ENCODE measurements around the gene FAM20C.
"Not testable (repeated sequence)": the region's sequence is repeated elsewhere in the genome, so short reads cannot be mapped to it uniquely, and the experiment has no call there.

The FAM20C gene

DNA sequence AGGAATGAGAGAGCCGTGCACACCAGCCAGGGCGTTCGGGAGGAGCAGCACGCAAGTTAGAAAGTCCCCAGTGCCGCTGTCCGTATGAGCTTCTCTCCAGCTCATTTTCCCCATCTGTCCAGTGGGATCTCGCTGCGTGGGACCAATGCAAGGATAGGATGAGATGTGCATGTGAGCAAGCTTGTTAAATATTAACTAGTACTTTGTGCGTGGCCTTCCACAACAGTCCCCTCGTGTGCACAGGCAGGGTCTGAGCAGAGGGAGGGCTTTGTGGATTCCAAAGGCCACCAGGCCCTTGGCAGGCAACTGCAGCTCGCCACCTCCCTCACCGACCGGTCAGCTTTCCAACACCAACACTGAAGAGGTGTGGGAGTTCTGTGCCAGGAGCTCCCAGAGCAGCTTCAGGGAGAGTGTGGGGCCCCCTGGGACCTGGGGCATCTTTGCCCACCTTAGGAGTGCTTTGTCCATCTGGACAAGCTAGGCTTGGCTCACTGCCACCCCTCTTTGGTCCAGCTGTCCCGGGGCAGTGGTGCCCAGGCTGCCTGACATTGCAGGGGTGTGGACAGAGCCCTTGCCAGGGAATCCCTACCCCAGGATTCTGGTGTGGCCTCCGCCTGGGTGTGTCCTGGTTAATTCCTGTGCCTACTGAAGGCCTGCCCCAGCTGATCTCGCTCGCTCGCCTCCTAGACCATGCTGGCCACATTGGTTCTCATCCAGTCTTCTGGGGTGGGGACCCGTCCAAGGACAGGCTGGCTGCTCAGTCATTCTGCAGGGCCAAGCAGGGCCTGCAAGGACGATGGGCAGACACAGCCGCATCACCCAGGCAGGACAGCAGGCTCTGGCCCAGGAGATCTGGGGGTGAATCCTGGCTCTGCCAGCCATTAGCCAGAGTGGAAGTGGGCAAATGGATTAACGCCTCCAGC, 5.3 kb downstream of the FAM20C start:
- no peaks in the 10 kb centered on the region for H3K27me3 ChIP-seq (replicated peaks; ENCODE audit: control insufficient read depth, insufficient read depth, low read length)
- no peak for DNase-seq (ENCODE audit: low read depth)
- no peaks in the 10 kb centered on the region for H3K9me3 ChIP-seq (ENCODE audit: control insufficient read depth, low read length)
- H3K4me1 ChIP-seq (ENCODE audit: control insufficient read depth, insufficient read depth, low read length): peaks cover 22% of the 10 kb centered on the region
- H3K36me3 ChIP-seq (ENCODE audit: control insufficient read depth, insufficient read depth, low read length, severe bottlenecking): peaks cover 74% of the 10 kb centered on the region
- H3K9ac ChIP-seq (ENCODE audit: low read length): peak overlapping the region; percentile 47
- no peak overlapping the region for H3K4me3 ChIP-seq (ENCODE audit: low read length)

- no peak for DNase-seq (ENCODE audit: low read depth)
- Histone ChIP-seq H3K9ac (ENCODE audit: low read length) (no peak overlapping the region), H3K4me3 (ENCODE audit: low read length) (no peak overlapping the region), H3K4me1 (ENCODE audit: control insufficient read depth, insufficient read depth, low read length) (peaks cover 22% of the 10 kb centered on the region), H3K36me3 (ENCODE audit: control insufficient read depth, insufficient read depth, low read length, severe bottlenecking) (peaks cover 92% of the 10 kb centered on the region), H3K27me3 (replicated peaks; ENCODE audit: control insufficient read depth, insufficient read depth, low read length) (no peaks in the 10 kb centered on the region), H3K9me3 (ENCODE audit: control insufficient read depth, low read length) (no peaks in the 10 kb centered on the region)
Observed at GRCh38 chr7:199483-200249, 7.3 kb downstream of the FAM20C start.

DNA sequence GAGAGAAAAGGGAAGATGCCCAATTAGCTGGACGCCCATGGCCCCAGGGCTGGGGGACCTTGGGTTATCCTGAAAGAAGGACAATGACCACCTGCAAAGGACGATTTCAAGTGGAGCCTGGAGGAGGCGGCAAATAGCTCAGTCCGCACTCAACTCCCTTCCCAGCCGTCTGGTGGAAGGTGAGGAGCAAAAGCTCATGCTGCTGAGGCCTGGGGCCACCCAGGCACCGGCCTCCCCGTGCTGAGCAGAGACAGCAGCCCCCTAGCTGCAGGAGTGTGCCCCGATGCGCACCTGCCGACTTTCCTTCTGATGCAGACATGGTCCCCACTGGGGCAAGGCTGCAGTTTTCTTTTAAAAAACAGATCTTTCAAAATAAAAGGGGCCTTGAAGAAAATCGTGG, 7.9 kb downstream of the FAM20C start:
- H3K27me3 ChIP-seq (replicated peaks; ENCODE audit: control insufficient read depth, insufficient read depth, low read length): no peaks in the 10 kb centered on the region
- peaks cover 97% of the 10 kb centered on the region for H3K36me3 ChIP-seq (ENCODE audit: control insufficient read depth, insufficient read depth, low read length, severe bottlenecking)
- no peak overlapping the region for H3K9ac ChIP-seq (ENCODE audit: low read length)
- no peaks in the 10 kb centered on the region for H3K9me3 ChIP-seq (ENCODE audit: control insufficient read depth, low read length)
- no peak for DNase-seq (ENCODE audit: low read depth)
- peaks cover 17% of the 10 kb centered on the region for H3K4me1 ChIP-seq (ENCODE audit: control insufficient read depth, insufficient read depth, low read length)
- H3K4me3 ChIP-seq (ENCODE audit: low read length): no peak overlapping the region

DNA sequence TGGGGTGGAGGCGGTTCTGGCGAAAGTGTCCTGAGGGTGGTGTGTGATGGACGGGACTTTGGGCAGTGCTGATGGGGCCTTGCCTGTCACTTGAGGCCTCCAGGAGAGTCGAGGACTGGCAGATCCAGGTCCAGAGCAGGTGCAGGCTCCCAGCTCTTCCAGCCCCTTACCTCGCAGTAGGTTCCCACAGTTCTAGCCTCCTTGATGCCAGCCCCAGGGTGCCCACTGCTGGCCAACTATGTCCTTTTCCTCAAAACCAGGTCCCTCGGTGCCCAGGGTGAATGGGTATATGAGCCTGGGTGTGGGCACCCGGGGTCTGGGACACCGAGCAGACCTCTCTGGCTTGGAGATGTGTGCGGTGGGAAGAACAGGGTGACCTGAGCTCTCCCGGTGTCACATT, 8.3 kb downstream of the FAM20C start:
- no peak for DNase-seq (ENCODE audit: low read depth)
- Histone ChIP-seq H3K9ac (ENCODE audit: low read length) (no peak overlapping the region), H3K4me3 (ENCODE audit: low read length) (no peak overlapping the region), H3K9me3 (ENCODE audit: control insufficient read depth, low read length) (no peaks in the 10 kb centered on the region), H3K27me3 (replicated peaks; ENCODE audit: control insufficient read depth, insufficient read depth, low read length) (no peaks in the 10 kb centered on the region), H3K36me3 (ENCODE audit: control insufficient read depth, insufficient read depth, low read length, severe bottlenecking) (peaks cover 97% of the 10 kb centered on the region), H3K4me1 (ENCODE audit: control insufficient read depth, insufficient read depth, low read length) (peaks cover 13% of the 10 kb centered on the region)

GRCh38 chr7:204326-204725, 12.0 kb downstream of the FAM20C start:
- no peaks in the 10 kb centered on the region for H3K9me3 ChIP-seq (ENCODE audit: control insufficient read depth, low read length)
- DNase-seq (ENCODE audit: low read depth): no peak
- peaks cover 74% of the 10 kb centered on the region for H3K36me3 ChIP-seq (ENCODE audit: control insufficient read depth, insufficient read depth, low read length, severe bottlenecking)
- no peak overlapping the region for H3K9ac ChIP-seq (ENCODE audit: low read length)
- H3K4me3 ChIP-seq (ENCODE audit: low read length): no peak overlapping the region
- no peaks in the 10 kb centered on the region for H3K4me1 ChIP-seq (ENCODE audit: control insufficient read depth, insufficient read depth, low read length)
- no peaks in the 10 kb centered on the region for H3K27me3 ChIP-seq (replicated peaks; ENCODE audit: control insufficient read depth, insufficient read depth, low read length)

GRCh38 chr7:205115-206010, 13.0 kb downstream of the FAM20C start:
- Histone ChIP-seq H3K4me3 (ENCODE audit: low read length) (no peak overlapping the region), H3K9me3 (ENCODE audit: control insufficient read depth, low read length) (no peaks in the 10 kb centered on the region)
- DNase-seq (ENCODE audit: low read depth): no peak

GRCh38 chr7:206351-206750, 14.0 kb downstream of the FAM20C start:
- H3K9ac ChIP-seq (ENCODE audit: low read length): not testable (repeated sequence)

More at GRCh38 chr7:205115-206010, 13.0 kb downstream of the FAM20C start:
- Histone ChIP-seq H3K36me3 (ENCODE audit: control insufficient read depth, insufficient read depth, low read length, severe bottlenecking) (peaks cover 75% of the 10 kb centered on the region), H3K9ac (ENCODE audit: low read length) (no peak overlapping the region), H3K4me1 (ENCODE audit: control insufficient read depth, insufficient read depth, low read length) (no peaks in the 10 kb centered on the region), H3K27me3 (replicated peaks; ENCODE audit: control insufficient read depth, insufficient read depth, low read length) (no peaks in the 10 kb centered on the region)

GRCh38 chr7:207418-208129, 15.2 kb downstream of the FAM20C start:
- H3K9me3 ChIP-seq (ENCODE audit: control insufficient read depth, low read length): no peaks in the 10 kb centered on the region
- H3K36me3 ChIP-seq (ENCODE audit: control insufficient read depth, insufficient read depth, low read length, severe bottlenecking): peaks cover 62% of the 10 kb centered on the region
- no peak for DNase-seq (ENCODE audit: low read depth)
- H3K27me3 ChIP-seq (replicated peaks; ENCODE audit: control insufficient read depth, insufficient read depth, low read length): no peaks in the 10 kb centered on the region
- no peak overlapping the region for H3K4me3 ChIP-seq (ENCODE audit: low read length)
- H3K9ac ChIP-seq (ENCODE audit: low read length): no peak overlapping the region
- no peaks in the 10 kb centered on the region for H3K4me1 ChIP-seq (ENCODE audit: control insufficient read depth, insufficient read depth, low read length)

More at GRCh38 chr7:206351-206750, 14.0 kb downstream of the FAM20C start:
- H3K4me3 ChIP-seq (ENCODE audit: low read length); H3K27me3 ChIP-seq (replicated peaks; ENCODE audit: control insufficient read depth, insufficient read depth, low read length); DNase-seq (ENCODE audit: low read depth); H3K9me3 ChIP-seq (ENCODE audit: control insufficient read depth, low read length); H3K4me1 ChIP-seq (ENCODE audit: control insufficient read depth, insufficient read depth, low read length): not testable (repeated sequence)
- H3K36me3 ChIP-seq (ENCODE audit: control insufficient read depth, insufficient read depth, low read length, severe bottlenecking): peaks cover 70% of the 10 kb centered on the region

GRCh38 chr7:208130-208673, 15.8 kb downstream of the FAM20C start:
- no peaks in the 10 kb centered on the region for H3K4me1 ChIP-seq (ENCODE audit: control insufficient read depth, insufficient read depth, low read length)
- peaks cover 62% of the 10 kb centered on the region for H3K36me3 ChIP-seq (ENCODE audit: control insufficient read depth, insufficient read depth, low read length, severe bottlenecking)
- DNase-seq (ENCODE audit: low read depth): no peak
- H3K9me3 ChIP-seq (ENCODE audit: control insufficient read depth, low read length): no peaks in the 10 kb centered on the region
- H3K4me3 ChIP-seq (ENCODE audit: low read length): no peak overlapping the region
- H3K9ac ChIP-seq (ENCODE audit: low read length): no peak overlapping the region
- H3K27me3 ChIP-seq (replicated peaks; ENCODE audit: control insufficient read depth, insufficient read depth, low read length): no peaks in the 10 kb centered on the region

- no peaks in the 10 kb centered on the region for H3K27me3 ChIP-seq (replicated peaks; ENCODE audit: control insufficient read depth, insufficient read depth, low read length)
- H3K9me3 ChIP-seq (ENCODE audit: control insufficient read depth, low read length): no peaks in the 10 kb centered on the region
- H3K9ac ChIP-seq (ENCODE audit: low read length): no peak overlapping the region
- no peak overlapping the region for H3K4me3 ChIP-seq (ENCODE audit: low read length)
- DNase-seq (ENCODE audit: low read depth): no peak
- H3K4me1 ChIP-seq (ENCODE audit: control insufficient read depth, insufficient read depth, low read length): no peaks in the 10 kb centered on the region
- peaks cover 56% of the 10 kb centered on the region for H3K36me3 ChIP-seq (ENCODE audit: control insufficient read depth, insufficient read depth, low read length, severe bottlenecking)
Observed at GRCh38 chr7:208816-209215, 16.4 kb downstream of the FAM20C start.

All from adipocyte (in vitro differentiated cells).